GM12892 (cell line): ENCODE results near the gene PTPRS.

Experiments used
- POLR2A ChIP-seq: IDR thresholded peaks from 2 replicates; pipeline ENCODE4 v1.6.1; 2011; ENCODE audit warnings: low read depth, low read length, control low read depth
- POLR2AphosphoS5 ChIP-seq: IDR thresholded peaks from 2 replicates; pipeline ENCODE4 v1.6.1; 2011; ENCODE audit warnings: low read depth, low read length, control low read depth
- TAF1 ChIP-seq: IDR thresholded peaks from 2 replicates; pipeline ENCODE4 v1.6.1; 2011; ENCODE audit warnings: low read depth, mild to moderate bottlenecking, control low read depth, low read length, borderline replicate concordance

DNA sequence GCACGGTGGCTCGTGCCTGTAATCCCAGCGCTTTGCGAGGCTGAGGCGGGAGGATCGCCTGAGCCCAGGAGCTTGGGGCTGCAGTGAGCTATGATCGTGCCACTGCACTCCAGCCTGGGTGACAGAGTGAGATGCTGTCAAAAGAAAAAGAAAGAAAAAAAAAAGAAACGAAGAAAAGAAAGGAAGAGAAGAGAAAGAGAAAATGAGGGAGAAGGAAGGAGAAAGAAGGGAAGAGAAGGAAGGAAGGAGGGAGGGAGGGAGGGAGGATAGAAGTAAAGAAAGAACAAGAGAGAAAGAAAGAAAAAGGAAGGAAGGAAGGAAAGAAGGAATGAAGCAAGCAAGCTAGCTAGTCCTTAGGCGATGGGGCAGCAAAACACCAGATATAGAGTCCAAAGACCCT, 14.1 kb downstream of the PTPRS start:
- no peak for TF ChIP-seq POLR2A
- no peak for TF ChIP-seq POLR2AphosphoS5
- no peak for TF ChIP-seq TAF1
